ENCODE measurements around the gene LPAR2.

DNA sequence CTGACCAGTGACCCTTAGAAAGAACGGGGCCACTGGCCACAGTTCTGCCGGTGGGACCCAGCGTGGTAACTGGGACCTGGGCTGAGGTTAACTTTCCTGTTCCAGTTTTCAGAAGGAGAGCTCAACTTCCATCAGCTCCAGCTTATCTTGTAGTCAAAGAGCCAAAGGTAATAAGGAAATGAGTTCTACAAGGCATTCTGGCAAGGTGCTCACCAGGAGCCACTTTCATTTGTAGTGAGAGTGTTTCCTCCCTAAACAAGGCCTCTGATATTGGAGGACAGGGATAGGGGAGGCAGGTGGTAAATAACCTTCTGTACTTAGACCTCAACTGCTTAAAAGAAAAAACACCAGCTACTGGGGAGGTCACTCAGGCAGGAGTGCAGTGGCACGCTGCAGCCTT, 47.6 kb downstream of the LPAR2 start:
- TF ChIP-seq, protein P1, sequence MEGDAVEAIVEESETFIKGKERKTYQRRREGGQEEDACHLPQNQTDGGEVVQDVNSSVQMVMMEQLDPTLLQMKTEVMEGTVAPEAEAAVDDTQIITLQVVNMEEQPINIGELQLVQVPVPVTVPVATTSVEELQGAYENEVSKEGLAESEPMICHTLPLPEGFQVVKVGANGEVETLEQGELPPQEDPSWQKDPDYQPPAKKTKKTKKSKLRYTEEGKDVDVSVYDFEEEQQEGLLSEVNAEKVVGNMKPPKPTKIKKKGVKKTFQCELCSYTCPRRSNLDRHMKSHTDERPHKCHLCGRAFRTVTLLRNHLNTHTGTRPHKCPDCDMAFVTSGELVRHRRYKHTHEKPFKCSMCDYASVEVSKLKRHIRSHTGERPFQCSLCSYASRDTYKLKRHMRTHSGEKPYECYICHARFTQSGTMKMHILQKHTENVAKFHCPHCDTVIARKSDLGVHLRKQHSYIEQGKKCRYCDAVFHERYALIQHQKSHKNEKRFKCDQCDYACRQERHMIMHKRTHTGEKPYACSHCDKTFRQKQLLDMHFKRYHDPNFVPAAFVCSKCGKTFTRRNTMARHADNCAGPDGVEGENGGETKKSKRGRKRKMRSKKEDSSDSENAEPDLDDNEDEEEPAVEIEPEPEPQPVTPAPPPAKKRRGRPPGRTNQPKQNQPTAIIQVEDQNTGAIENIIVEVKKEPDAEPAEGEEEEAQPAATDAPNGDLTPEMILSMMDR (conservative IDR thresholded peaks at IDR 0.05 in 1 of 2, IDR thresholded peaks at IDR 0.05 in 1 of 2; ENCODE audit: low read depth in 1 of 2, low read length in 2 of 2), result no peak
- TF ChIP-seq EZH2 (IDR thresholded peaks at IDR 0.05; ENCODE audit: low read length, missing control alignments), result no peak
